Pons (tissue), 1 donor: ENCODE measurements around the gene SBNO2.

Experiments used
- DNase-seq: peaks from one replicate; pipeline ENCODE4 v3.0.0-alpha.2; 2016; ENCODE audit warnings: low spot score

SBNO2 gene

DNA sequence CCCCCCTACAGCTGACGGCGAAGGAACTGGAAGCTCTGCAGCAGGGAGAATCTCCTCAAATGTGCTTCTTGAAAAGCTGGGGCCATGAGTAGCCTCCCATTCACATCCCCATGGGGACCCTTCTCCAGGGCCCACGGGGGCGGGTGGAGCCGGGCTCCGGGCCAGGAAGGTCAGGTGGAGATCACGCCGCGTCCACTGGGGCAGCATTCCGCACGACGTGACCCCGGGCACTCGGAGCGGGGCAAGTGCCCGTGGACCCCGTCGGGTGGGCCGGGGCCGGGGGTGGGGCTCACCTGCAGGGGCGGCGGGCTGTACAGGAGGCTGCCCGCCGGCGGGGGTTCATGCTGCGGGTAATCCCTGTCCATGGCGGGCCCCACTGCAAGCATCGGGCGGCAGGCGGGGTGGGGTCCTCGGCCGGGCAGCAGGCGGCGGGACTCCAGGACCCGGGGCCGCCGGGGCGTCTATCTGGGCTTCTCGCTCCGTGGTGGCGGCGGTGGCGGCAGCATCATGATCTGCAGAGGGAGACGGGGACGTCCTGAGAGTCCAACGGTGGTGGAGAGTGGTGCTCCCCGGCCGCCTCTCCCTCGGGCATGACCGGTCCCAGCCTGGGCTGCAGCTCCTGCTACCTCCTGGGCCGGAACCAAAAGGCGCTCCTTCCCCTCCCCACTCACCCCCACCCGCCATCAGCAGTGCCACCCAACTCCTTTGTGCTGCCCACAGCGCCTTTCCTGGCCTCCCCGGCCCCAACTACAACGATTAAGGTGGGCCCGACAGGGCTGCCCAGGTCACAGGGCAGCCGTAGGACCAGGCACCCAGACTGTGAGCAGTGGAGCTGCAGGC lies 20.0 kb downstream of the SBNO2 start:
- no peak for DNase-seq

DNA sequence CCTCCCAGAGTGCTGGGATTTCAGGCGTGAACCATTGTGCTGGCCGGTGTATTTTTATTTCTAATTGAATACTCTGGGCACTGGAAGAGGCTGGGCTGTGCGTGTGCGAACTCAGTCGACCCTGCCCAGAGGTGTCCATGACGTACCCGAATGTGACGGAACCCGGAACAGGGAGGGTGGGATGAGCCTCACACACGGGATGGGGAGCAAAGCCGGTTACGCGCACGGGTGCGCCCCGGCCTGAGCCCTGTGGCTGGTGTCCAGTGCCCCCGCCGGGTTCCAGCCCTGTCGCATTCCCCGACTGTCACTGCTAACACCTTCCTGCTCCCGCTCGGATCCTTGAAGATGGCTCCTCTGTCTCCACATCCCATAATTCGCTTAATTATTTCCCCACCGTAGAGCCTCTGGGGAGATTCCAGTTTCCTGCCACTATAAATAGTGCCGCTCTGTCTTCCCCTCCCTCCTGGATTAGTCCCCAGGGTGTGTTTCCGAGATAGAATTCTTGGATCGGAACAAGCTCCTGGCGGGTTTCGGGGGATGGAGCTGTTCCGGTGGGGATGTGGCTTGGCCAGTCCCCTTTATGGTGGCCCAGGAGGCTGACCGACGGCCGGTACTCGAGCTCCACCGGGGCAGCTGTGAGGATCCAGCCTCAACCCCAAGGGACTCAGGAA lies 22.0 kb downstream of the SBNO2 start:
- DNase-seq = no peak

DNA sequence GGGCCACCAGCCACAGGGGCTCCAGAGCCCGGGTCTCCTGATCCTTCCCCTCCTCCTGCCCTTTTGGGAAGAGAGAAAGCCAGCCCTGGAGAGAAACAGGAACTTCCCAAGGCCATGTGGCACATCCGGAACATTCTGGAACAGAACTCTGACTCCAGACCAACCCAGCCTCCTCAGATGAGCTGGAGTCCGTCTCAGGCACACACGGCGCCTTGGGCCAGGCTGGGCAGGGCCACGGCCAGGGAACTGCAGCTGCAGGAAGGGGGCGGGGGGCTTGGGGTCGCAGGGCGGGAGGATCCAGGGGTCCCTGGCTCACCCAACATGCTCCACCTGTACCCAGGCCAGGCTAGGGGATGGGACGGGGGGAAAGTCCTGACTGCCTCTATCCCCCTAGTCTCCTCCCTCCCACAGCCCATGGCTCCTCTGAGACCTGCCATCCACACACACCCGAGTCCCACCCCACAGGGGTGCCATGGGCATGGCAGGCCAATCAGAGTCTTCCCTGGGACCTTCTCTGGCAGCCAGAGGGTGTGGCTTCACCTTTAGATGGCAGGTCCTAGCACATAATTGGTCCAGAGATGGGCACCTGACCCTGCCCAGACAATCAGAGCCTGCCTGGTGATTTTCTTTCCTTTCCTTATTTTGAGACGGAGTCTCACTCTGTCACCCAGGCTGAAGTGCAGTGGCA lies 22.9 kb downstream of the SBNO2 start:
- no peak for DNase-seq

DNA sequence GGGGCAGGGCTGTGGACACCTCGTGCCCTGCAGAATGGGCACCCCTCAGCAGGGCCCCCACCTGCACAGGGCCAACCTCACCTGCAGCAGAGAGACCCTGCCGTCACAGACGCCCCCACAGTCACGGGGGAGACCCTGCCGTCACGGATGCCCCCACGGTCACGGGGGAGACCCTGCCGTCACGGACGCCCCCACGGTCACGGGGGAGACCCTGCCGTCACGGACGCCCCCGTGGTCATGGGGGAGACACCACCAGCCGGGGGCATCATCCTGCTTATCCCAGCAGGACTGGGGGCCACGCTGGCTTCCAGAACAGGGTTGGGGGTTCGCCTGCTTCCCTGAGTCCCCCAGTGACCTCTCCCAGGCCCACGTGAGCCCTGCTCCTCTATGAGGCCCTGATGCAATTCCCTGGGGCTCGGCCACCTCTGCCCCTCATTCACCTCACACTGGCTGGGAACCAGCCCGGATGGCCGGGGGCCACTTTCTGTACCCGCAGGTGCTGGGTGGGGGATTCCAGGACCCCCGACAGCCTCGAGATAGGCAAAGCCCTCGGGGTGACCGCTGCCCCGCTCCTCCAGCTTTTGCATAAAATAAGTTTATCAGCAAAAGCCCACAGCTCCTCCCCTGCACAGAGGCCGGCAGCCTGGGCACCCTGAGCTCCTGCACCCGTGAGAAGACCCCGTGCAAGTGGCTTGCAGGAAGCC lies 23.6 kb downstream of the SBNO2 start:
- no peak for DNase-seq

DNA sequence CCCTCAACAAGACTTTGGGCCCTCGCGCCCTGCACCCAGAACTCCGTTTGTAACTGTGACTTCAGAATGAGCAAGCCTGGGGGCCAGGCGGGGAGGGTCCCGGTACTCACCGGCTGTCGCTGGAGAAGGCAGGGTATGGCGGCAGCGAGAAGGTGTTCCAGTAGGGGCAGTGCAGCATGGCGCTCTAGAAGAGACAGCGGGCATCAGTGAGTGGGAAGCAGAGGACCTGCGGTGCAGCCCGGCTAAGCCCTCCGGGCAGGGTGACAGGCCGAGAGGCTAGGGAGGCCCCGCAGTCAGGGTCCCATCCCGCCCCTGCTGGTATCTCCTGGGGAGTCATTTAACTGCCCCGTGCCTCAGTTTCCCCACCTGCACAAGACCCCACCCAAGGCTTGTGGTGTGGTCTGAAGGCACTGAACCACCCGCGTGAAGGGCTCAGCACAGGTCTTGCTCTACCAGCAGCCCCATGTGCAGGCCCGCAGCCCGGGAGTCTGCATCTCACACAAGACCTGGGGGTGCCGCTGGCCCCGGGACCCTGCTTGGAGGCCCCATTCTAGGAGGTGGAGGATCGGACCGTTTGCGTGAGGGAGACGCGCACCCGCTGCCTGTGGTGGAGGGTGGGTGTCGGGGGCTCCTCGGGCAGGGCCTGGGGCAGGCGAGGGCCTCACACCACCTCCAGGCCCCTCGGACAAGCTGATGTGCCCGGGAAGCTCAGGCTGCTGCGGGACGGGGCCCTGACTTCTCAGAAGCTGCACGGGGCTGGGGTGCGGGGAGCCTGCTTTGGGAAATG lies 24.6 kb downstream of the SBNO2 start:
- no peak for DNase-seq

DNA sequence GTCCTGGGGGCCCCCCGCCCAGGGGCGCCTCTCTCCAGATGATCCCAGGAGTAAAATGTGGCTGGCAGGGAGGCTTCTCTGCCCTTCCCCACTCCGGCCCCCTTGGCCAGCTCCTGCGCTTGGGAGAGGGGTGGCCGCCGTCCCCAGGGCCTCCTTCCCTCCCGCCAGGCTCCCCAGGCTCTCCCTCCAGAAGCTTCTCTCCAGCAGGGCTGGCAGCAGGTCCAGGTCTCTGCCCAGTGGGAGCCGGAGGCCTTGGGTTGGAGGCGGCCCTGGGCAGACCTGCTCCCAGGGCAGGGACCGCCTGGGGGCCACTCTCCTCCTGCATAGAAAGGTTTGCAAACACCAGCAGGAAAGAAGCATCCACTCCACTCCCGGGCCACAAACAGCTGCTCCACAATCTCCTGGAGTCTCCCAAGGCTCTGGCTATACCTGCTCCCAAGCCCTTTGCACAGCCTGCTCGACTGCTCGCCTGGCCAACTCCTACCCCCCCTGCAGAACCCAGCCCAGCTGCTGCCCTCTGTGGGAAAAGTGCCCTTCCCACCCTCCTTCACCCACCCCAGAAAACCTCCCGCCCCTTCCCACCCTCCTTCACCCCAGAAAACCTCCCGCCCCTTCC lies 26.0 kb downstream of the SBNO2 start:
- DNase-seq = no peak

DNA sequence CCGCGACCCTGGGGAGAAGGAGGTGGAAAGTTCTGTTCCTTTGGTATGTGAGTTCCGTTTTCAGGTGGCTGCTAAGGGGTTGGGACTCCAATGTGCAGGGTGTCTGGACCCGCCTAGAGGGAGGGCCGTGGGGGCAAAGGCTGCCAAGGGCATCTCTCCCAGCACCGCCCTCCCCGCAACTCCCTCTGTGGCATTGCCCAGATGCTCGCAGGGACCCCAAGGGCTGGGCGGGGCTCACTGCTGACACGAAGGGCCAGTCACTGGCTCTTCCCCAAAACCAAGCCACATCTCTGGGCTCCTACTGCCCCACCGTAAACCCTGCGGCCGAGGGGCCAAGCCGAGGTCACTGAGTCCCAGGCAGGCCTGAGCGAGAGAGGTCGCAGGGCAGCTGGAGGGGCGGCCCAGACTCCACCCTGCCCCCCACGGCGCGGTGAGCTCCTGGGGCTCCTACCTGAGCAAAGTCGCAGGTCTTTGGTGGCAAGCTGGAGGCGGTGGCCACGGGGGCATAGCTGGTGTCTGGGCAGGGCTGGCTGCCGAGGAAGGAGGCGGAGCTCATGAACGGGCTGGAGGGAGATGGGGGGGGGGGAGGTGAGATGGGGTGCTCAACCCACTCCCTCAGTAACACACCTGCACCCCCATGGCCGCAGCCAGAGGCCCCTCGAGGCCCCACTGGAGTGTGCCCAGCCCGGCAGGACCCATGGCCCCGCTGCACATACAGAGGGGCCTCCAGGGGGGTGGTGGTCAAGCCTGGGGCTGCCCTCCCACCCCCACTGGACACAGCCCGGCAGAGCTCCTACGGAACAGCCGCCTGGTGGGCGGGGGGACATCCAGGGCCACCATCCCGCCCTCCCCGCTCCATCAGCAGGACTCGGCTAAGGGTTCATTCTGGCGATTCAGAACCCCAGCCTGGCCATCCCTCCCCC lies 26.9 kb downstream of the SBNO2 start:
- no peak for DNase-seq

DNA sequence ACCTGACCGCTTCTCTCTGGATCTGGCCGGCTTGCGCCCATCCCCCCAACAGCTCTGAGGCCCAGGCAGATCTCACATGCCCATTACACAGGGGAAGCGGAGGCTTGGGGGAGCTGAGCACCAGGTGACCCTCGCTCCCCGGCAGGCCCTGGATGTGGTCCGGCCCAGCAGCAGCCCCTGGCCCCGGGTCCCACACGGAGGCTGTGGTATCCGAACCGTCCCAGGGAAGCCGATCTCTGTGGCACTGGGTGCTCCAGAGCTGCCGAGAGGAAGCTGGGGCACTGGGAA lies 27.7 kb downstream of the SBNO2 start:
- DNase-seq = no peak

DNA sequence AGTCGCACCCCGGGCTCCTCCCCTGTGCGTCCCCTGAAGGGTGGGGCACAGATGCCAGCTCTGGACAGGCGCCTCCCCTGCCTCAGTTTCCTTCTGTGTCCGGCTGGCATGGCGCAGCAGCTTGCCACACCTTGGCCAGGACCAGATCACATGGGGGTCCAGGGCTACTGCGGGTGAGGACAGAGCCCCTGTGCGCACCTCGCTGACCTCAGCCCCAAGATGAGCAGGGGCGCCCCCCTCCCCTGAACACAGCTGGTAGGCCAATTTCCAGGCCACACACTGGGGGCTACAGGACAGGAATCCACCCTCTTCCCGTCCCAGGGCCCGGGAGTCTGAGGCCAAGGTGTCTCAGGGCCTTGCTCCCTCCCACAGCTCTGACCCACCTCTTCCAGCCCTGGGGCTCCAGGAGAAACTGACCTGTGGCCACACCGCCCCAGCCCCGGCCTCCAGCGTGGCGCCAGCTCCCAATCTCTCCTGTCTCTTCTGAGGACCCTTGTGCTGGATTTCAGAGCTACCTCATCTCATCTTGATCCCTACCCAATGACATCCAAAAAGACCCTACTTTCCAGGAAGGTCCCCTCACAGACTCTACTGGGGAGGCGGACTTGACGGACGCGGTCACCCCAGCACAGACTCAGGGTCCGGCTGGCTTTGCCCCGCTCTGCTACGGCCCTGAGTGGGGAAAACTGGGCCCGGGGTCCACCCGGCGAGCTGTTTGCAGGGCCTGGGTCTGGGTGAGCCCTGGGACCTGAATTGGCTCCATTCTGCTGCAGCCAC lies 28.2 kb downstream of the SBNO2 start:
- DNase-seq = no peak

DNA sequence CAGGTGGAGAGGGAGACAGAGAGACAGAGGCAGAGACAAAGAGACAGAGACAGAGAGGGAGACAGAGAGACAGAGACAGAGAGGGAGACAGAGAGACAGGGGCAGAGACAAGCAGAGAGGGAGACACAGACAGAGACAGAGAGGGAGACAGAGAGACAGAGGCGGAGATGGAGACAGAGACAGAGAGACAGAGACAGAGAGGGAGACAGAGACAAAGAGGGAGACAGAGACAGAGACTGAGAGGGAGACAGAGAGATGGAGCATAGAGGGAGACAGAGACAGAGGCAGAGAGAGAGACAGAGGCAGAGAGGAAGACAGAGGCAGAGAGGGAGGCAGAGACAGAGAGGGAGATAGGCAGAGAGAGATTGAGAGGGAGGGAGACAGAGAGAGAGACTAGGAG lies 29.3 kb downstream of the SBNO2 start:
- DNase-seq = no peak

DNA sequence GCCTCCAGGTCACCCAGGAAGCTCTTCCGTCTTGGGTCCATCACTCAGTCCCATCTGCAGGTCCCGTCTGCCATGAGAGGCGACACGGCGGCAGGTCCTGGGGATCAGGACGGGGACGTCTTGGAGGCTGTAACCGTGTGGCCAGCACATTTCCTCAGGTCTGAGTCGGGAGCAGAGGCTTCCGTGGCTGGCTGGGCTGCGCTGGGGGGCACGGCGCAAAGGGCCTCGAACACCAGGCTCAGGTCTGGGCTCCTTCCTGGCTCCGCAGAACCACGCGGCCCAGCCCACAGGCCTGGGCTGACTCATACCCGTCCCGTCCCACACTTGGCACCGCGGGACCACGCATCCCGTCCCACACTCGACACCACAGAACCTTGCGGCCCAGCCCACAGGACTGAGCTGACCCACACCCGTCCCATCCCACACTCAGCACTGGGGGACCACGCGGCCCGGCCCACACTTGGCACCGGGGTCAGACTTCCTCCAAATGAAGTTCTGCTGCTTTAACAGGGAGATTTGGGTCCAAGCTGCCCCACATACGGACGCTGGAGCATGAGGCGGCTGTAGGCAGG lies 30.2 kb downstream of the SBNO2 start:
- no peak for DNase-seq

DNA sequence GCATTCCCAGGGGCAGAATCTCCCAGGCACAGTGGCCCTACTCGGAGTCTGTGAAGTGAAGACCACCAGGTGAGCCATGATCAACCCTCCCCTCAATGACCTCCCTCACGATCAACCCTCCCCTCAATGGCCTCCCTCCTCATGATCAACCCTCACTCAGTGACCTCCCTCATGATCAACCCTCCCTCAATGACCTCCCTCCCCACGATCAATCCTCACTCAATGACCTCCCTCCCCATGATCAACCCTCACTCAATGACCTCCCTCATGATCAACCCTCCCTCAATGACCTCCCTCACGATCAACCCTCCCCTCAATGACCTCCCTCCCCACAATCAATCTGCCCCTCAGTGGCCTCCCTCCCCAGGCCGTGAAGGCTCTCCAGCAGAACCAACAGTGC lies 32.1 kb downstream of the SBNO2 start:
- DNase-seq = no peak

DNA sequence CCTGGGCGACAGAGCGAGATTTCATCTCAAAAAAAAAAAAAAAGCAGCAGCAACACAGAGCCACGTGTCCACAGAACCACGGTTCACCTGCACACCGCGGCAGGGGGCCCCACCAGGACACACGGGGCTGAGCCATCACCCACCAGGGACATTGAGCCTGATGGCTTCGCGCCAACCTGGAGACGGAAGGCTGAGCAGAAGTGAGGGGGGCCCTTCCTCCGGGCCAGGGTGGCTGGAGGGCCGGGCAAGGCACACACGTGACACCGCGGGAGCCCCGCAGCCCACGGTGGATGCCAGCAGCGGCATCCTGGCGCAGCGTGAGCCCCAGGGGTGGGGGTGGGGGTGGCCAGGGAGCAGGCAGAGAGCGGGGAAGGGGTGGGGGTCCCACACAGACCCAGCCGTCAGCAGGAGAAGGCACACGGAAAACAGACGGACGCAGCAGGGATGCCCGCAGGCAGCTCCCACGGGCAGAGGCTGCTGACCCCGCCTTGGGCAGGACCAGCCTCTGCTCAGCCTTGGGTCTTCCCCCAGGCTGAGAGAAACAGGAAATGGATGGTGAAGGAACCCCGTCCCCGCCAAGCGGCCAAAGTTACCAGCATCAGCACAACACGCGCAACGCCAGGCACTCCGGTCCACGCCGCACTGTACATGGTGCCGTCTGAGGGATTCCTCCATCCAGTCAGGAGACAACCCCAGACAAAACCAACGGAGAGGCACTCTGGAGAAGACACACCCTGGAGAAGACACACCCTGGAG lies 33.6 kb downstream of the SBNO2 start:
- DNase-seq = no peak

DNA sequence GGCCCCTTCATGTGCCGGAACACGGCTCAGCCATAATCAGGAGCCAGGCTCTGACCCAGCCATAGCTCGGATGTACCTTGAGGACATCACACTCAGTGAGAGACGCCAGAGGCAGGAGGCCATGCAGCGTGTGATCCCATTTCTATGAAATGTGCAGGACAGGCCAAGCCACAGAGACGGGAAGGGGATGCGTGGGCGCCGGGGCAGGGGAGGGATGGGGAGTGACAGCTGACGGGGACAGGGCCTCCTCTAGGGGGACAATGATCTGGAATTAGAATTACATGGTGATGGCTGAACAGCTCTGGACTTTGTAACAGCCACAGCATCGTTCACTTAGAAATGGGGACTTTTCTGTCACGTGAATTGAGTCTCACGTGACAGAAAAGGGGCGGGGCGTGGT lies 34.9 kb downstream of the SBNO2 start:
- DNase-seq = no peak

DNA sequence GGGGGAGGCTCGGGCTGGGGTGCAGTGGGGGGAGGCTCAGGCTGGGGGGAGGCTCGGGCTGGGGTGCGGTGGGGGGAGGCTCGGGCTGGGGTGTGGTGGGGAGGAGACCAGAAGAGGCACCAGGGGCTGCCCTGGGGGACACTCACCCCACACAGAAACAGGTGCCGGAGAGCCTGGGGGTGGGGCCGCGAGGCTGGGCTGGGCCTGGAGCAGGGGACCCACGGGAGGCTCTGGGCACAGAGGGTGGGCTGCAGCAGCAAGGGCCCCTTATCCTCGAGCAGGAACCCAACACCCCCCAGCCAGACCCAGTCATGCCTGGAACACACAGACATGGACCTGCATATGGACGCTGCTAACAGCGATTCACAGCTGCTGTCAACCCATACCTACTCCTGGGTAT lies 35.9 kb downstream of the SBNO2 start:
- no peak for DNase-seq

DNA sequence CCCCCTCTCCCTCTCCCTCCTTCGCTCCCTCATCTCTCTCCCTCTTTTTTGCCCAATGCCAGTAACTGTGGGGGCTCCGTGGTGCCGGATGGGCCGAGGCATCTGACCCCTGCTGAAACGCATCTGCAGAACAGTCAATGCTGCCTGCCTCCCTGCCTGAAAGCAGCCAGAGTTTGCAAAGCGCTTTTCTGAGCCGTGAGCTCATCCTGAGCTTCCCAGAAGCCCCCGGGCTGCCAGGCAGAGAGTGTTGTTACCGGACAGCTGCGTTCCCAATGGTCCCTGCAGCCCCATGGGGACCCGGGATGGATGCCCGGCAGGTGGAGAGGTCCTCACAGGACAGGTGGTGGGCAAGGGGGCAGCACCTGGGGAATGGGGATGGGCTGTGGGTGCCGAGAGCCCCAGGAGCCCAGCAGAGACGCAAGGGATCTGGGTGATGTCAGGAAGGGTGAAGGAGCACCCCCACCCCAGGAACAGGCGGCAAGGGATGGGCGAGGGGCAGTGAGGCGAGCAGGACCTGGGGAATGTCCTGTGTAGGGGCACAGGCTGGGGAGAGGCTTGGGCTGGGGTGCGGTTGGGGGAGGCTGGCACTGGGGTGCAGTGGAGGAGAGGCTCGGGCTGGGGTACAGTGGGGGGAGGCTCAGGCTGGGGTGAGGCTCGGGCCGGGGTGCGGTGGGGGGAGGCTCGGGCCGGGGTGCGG lies 37.3 kb downstream of the SBNO2 start:
- no peak for DNase-seq

DNA sequence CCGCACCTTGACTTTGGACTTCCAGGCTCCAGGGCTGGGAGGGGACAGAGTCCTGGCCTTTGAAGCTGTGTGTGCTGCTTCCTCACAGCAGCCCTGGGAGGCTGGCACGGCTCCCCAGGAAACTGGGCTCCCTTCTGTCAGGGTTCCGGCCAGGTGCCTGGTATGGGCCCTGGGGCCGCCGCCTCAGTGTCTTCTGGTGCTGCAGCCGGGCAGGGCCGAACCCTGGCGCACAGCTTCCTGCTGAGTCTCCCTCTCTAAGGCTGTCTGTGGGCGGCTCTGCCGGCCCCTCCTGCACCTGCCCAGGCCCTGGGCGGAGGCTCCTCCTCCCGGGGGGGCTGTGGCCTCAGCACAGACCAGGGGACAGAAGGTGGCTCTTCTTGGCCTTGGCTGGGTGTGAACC lies 37.9 kb downstream of the SBNO2 start:
- DNase-seq = no peak

DNA sequence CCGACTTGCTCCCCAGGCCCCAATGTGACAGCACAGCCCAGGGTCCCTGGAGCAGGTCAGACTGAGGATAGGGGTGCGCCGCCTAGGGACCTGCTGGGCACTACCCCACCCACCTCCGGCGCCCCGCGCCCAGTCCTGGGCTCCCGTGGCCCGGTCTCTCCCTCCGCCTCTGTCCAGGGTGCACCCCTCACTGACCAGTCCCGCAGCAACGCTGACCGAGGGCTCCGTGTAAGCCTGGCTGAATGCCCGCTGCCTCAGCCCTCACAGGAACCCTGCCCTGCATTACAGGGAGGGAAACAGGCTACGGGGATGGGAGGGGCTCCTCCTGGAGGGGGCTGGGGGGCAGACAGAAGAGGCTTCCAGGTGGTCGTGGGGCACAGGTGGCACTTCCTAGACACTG lies 38.6 kb downstream of the SBNO2 start:
- DNase-seq = no peak
